Activated CD8-positive, alpha-beta T cell treated with anti-CD3 and anti-CD28 coated beads, Interleukin-2, amount 10 ng/mL, durations not matched to agents 7 days and 5 days (primary cell): ENCODE data around the gene MEX3B. TPM values are rescaled to one million over a fixed set of nuclear protein-coding genes. Genes with fewer than 3 reads are reported as not detected.

ENCODE experiments used
- ATAC-seq: fragments of 150-1000 bp; cut with Tn5 transposase; one replicate; pipeline ENCODE4 v1.10.0; 2021; ENCODE audit warnings: moderate library complexity
- CTCF ChIA-PET: fragments of 350-600 bp; sonication (Branson Sonifier 250); formaldehyde crosslinking; loops from one replicate; lab custom pipeline; 2021; ENCODE audit warnings: antibody characterized with exemption; lab: Charles Lee
- POLR2A ChIA-PET: fragments of 350-600 bp; sonication (Branson Sonifier 250); formaldehyde crosslinking; loops from one replicate; lab custom pipeline; 2021; ENCODE audit warnings: antibody characterized with exemption; lab: Charles Lee
- DNase-seq: peaks from one replicate; pipeline ENCODE4 v3.0.0-alpha.2; 2020
- H3K27ac Mint-ChIP-seq: one replicate; pipeline ENCODE4 v1.8.0; 2021; ENCODE audit warnings: mild to moderate bottlenecking, mixed read lengths
- H3K27me3 Mint-ChIP-seq: one replicate; pipeline ENCODE4 v1.8.0; 2021; ENCODE audit warnings: low read depth, mixed read lengths
- H3K36me3 Mint-ChIP-seq: one replicate; pipeline ENCODE4 v1.8.0; 2021; ENCODE audit warnings: low read depth, mixed read lengths
- H3K4me1 Mint-ChIP-seq: one replicate; pipeline ENCODE4 v1.8.0; 2021; ENCODE audit warnings: low read depth, mixed read lengths
- H3K4me3 Mint-ChIP-seq: one replicate; pipeline ENCODE4 v1.8.0; 2021; ENCODE audit warnings: mild to moderate bottlenecking, mixed read lengths
- H3K9me3 Mint-ChIP-seq: one replicate; pipeline ENCODE4 v1.8.0; 2022; ENCODE audit warnings: mixed read lengths; ENCODE audit not compliant: insufficient read depth
- total RNA-seq, 2 experiments: library from RNA; stranded (reverse); gene quantifications; one replicate each; pipeline ENCODE4 v1.2.3, GENCODE V29; 2021

The MEX3B gene
- total RNA-seq, 2 experiments from 2014 or later: 0.63 TPM

GRCh38 chr15:82064824-82065223 is 19.0 kb upstream of the MEX3B start:
- POLR2A ChIA-PET: no interaction called here
- no peaks in the 10 kb centered on the region for H3K4me1 Mint-ChIP-seq
- peaks cover 17% of the 10 kb centered on the region for H3K27me3 Mint-ChIP-seq
- no peaks in the 10 kb centered on the region for H3K36me3 Mint-ChIP-seq
- no peaks in the 10 kb centered on the region for H3K9me3 Mint-ChIP-seq
- H3K27ac Mint-ChIP-seq: no peak overlapping the region
- ATAC-seq: no peak
- CTCF ChIA-PET: no interaction called here
- no peak for DNase-seq
- no peak overlapping the region for H3K4me3 Mint-ChIP-seq

DNA sequence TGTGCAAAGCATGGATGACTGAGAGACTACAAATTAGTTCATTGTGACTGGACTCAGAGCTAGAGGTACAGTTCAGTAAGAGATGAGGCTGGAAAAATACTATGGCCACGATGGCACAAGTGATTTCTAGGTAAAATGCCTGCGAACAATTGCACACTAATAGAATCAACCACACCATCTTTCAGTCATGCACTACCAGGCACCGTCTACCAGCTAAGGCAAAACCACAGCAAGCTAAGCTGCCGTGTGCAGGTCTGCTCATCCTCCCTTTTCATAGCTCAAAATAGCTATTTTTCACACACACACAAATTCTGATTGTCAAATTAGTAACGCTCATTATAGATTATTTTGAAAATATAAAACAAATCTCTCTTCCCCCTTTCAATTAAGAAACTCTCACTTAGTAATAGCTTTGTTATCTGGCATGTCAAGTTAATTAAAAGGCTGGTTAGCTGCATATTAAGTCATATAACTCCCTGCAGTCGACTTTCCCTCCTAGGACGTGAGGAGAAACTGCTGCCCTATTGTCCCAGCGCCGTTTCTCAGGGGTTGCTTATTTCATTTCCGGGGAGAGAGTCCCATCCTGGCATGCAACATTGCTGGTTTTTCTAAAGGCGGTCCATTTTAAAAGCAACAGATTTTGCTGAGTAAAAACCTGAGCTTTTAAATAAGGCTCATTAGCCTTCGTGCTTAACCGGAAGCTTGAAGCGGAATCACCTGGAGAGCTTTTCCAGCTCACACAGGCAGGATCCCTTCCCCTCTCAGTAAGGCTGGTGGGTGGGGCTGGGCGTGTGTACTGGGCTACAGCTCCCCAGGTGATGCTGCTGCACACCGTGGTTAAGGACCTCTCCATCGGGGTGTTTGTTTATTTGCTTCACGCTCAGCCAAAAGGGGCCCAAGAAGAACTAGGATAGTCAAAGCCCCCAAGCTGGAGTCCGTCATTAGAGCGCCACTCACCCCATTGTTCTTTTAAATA is 16.9 kb upstream of the MEX3B start:
- Mint-ChIP-seq H3K4me3 (no peak overlapping the region), H3K9me3 (no peaks in the 10 kb centered on the region), H3K36me3 (no peaks in the 10 kb centered on the region), H3K4me1 (no peaks in the 10 kb centered on the region), H3K27me3 (peaks cover 34% of the 10 kb centered on the region), H3K27ac (no peak overlapping the region)
- ChIA-PET CTCF (interaction anchor here (0.8 to 1.3 kb wide), 3 partner anchors 17 to 135 kb away, joined by 3 to 4 read pairs (median 3); partner anchors contain the start of gene MEX3B), POLR2A (no interaction called here)
- no peak for ATAC-seq
- DNase-seq: no peak

- ATAC-seq (no peak), DNase-seq (no peak)
- Mint-ChIP-seq H3K4me3 (no peak overlapping the region), H3K9me3 (no peaks in the 10 kb centered on the region), H3K36me3 (no peaks in the 10 kb centered on the region), H3K27me3 (peaks cover 47% of the 10 kb centered on the region), H3K4me1 (no peaks in the 10 kb centered on the region), H3K27ac (no peak overlapping the region)
- ChIA-PET CTCF (no interaction called here), POLR2A (no interaction called here)
Observed at GRCh38 chr15:82060817-82061216, 15.0 kb upstream of the MEX3B start.

- H3K27ac Mint-ChIP-seq: no peak overlapping the region
- no peak overlapping the region for H3K4me3 Mint-ChIP-seq
- H3K27me3 Mint-ChIP-seq: peaks cover 43% of the 10 kb centered on the region
- CTCF ChIA-PET: no interaction called here
- H3K4me1 Mint-ChIP-seq: no peaks in the 10 kb centered on the region
- DNase-seq (no peak), ATAC-seq (no peak)
- POLR2A ChIA-PET: interaction anchor here (0.6 kb wide), 1 partner anchor 123 kb away, joined by 3 read pairs; no protein-coding TSS in a partner anchor
- no peaks in the 10 kb centered on the region for H3K36me3 Mint-ChIP-seq
- H3K9me3 Mint-ChIP-seq: no peaks in the 10 kb centered on the region
Observed at GRCh38 chr15:82058517-82059204, 12.8 kb upstream of the MEX3B start.

DNA sequence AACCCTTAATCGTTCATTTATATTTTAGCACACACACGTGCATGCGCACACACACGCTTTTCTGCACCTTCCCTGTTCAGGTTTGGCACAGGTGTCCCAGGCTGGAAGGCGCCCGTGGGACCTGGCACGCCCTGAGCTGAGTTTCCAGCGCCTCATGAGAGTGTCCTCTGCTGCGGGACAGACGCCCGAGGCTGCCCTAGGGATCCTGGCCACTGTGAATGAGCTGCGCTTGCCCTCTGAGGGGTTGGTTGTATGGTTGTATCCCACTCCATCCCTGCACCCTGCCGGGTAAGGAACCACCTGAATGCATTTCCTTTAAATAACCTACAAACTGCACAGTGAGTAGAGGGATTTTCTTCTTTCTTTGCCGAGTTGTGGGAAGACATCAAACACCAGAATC is 12.2 kb upstream of the MEX3B start:
- H3K9me3 Mint-ChIP-seq: no peaks in the 10 kb centered on the region
- no peaks in the 10 kb centered on the region for H3K36me3 Mint-ChIP-seq
- POLR2A ChIA-PET: interaction anchor here (0.6 kb wide), 1 partner anchor 123 kb away, joined by 3 read pairs; no protein-coding TSS in a partner anchor
- no peaks in the 10 kb centered on the region for H3K4me1 Mint-ChIP-seq
- DNase-seq: no peak
- CTCF ChIA-PET: no interaction called here
- ATAC-seq: no peak
- H3K27me3 Mint-ChIP-seq: peaks cover 42% of the 10 kb centered on the region
- no peak overlapping the region for H3K27ac Mint-ChIP-seq
- no peak overlapping the region for H3K4me3 Mint-ChIP-seq

DNA sequence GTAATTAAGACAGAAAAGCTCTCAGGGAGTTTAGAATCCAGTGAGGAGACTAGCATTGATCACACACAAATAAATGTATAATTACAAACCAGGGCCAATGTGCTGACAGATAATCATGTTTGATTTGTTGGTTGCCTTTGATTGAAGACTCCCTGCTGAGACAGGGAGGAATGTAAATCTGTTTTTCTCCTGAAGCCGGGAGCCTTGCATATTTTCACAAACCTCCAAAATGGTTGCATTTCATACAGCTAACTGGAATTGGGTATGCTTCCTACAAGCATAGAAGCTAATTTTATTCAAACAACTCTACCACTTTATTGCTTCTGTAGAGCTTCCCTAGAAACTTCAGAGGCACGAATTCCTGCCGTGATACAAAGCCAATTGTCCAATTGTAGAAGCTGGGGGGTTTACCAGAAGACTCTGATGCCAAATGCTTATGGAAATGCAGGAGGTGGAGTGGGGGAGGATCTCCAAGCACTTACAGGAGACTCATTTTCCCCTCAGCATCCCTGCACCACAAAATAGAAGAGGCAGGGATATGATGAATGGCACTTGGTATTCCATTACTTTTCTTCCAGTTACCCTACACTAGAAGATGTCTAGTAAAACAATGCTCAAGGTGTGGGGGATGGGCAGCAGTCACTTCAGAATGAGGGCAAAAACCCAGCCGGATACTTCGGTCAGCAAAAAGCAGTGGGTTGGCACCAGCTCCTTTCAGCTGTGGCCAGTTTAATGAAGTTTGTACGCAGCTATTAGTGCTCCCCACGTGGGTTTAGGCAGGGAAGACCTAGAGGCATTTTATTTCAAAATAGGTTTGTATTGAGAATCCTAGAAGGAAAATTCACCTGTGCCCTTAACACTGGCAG is 11.4 kb upstream of the MEX3B start:
- Mint-ChIP-seq H3K4me3 (no peak overlapping the region), H3K27me3 (peaks cover 38% of the 10 kb centered on the region), H3K27ac (no peak overlapping the region), H3K36me3 (no peaks in the 10 kb centered on the region), H3K4me1 (no peaks in the 10 kb centered on the region), H3K9me3 (no peaks in the 10 kb centered on the region)
- POLR2A ChIA-PET: no interaction called here
- CTCF ChIA-PET: no interaction called here
- DNase-seq (no peak), ATAC-seq (no peak)

GRCh38 chr15:82052751-82053150 is 6.9 kb upstream of the MEX3B start:
- no peak for ATAC-seq
- peaks cover 34% of the 10 kb centered on the region for H3K27me3 Mint-ChIP-seq

GRCh38 chr15:82051664-82052063 is 5.8 kb upstream of the MEX3B start:
- peaks cover 31% of the 10 kb centered on the region for H3K27me3 Mint-ChIP-seq
- no peak overlapping the region for H3K4me3 Mint-ChIP-seq
- CTCF ChIA-PET: no interaction called here

More at GRCh38 chr15:82052751-82053150, 6.9 kb upstream of the MEX3B start:
- no peaks in the 10 kb centered on the region for H3K9me3 Mint-ChIP-seq
- no peak for DNase-seq
- peaks cover 3% of the 10 kb centered on the region for H3K4me1 Mint-ChIP-seq
- CTCF ChIA-PET: no interaction called here
- no peak overlapping the region for H3K4me3 Mint-ChIP-seq
- POLR2A ChIA-PET: no interaction called here
- H3K27ac Mint-ChIP-seq: no peak overlapping the region
- H3K36me3 Mint-ChIP-seq: no peaks in the 10 kb centered on the region

GRCh38 chr15:82048811-82049210 is 3.0 kb upstream of the MEX3B start:
- DNase-seq (no peak), ATAC-seq (no peak)
- POLR2A ChIA-PET: no interaction called here
- no peaks in the 10 kb centered on the region for H3K9me3 Mint-ChIP-seq
- no peaks in the 10 kb centered on the region for H3K36me3 Mint-ChIP-seq
- H3K4me3 Mint-ChIP-seq: no peak overlapping the region
- peaks cover 31% of the 10 kb centered on the region for H3K27me3 Mint-ChIP-seq
- peaks cover 25% of the 10 kb centered on the region for H3K4me1 Mint-ChIP-seq
- CTCF ChIA-PET: interaction anchor here (1.1 kb wide), 1 partner anchor 783 kb away, joined by 3 read pairs; no protein-coding TSS in a partner anchor
- H3K27ac Mint-ChIP-seq: no peak overlapping the region

More at GRCh38 chr15:82051664-82052063, 5.8 kb upstream of the MEX3B start:
- peaks cover 8% of the 10 kb centered on the region for H3K4me1 Mint-ChIP-seq
- H3K9me3 Mint-ChIP-seq: no peaks in the 10 kb centered on the region
- H3K36me3 Mint-ChIP-seq: no peaks in the 10 kb centered on the region
- POLR2A ChIA-PET: no interaction called here
- no peak overlapping the region for H3K27ac Mint-ChIP-seq
- no peak for DNase-seq
- ATAC-seq: no peak

DNA sequence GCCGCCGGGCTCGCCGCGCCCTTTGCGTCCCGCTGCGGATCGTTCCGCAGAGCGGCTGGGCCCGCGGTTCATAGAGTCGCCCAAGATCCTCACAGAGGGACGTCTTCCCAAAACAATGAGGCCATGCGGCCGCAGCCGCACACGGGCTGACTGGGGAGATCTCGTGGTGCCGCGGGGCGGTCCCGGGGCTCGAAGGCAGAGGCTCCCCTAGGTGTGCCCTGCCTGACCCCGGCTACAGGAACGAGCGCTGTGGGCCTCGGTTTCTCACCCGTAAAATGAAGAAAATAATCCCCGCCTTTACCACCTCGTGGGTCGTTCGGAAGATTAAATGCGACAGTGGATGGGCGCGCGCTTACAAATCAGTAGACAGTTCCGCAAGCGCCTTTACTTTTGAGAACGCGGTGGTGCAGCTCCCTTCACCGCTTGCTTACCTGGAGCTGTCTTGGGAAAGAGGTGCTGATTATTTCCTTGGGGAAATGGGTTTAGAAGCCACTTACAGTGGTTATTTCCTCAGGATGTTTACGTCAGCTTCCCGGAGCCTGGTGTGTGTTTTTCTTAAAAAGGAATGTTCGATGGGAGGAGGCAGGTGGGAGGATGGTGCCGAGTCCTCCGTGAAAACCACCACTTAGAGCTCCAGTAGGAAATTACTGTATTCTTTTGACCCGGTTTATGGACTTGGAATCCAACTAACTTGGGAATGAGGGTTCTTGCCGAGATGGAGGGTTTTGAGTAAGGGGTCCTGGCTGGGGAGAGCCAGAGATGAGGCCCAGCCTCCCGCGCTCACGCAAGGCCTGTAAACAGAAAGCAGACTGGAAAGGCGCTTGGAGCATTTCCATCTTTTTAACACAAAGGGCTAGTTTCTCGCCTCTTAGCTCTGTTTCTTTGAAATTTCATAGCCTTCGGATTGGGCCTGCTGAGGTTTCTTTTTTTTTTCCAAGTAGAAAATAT is 1.9 kb upstream of the MEX3B start:
- ATAC-seq: no peak
- H3K36me3 Mint-ChIP-seq: no peaks in the 10 kb centered on the region
- H3K9me3 Mint-ChIP-seq: no peaks in the 10 kb centered on the region
- H3K4me1 Mint-ChIP-seq: peaks cover 25% of the 10 kb centered on the region
- no peak for DNase-seq
- H3K4me3 Mint-ChIP-seq: peak overlapping the region; percentile 71
- POLR2A ChIA-PET: no interaction called here
- H3K27ac Mint-ChIP-seq: no peak overlapping the region
- H3K27me3 Mint-ChIP-seq: peaks cover 31% of the 10 kb centered on the region
- CTCF ChIA-PET: interaction anchor here (1.1 kb wide), 1 partner anchor 782 kb away, joined by 3 read pairs; no protein-coding TSS in a partner anchor
